Fibroblast of mammary gland (primary cell): ENCODE measurements around the gene KLF11.
"Not testable (repeated sequence)": the region's sequence is repeated elsewhere in the genome, so short reads cannot be mapped to it uniquely, and the experiment has no call there.

Experiments used
- DNase-seq: peaks from one replicate; pipeline ENCODE4 v3.0.0-alpha.2; 2010; ENCODE audit warnings: low read depth
- H3K4me3 ChIP-seq: 2 replicates; pipeline ENCODE4 v1.5.1; 2011; ENCODE audit warnings: low read depth, mild to moderate bottlenecking, low read length, moderate library complexity; ENCODE audit not compliant: control insufficient read depth
- CTCF ChIP-seq: conservative IDR thresholded peaks from 2 replicates; pipeline ENCODE4 v1.5.1; 2011; ENCODE audit warnings: low read depth, low read length, inconsistent platforms; ENCODE audit not compliant: control insufficient read depth, insufficient read depth

Gene KLF11

GRCh38 chr2:10028407-10028987, 14.9 kb upstream of the KLF11 start:
- no peak for DNase-seq
- no peak overlapping the region for H3K4me3 ChIP-seq
- TF ChIP-seq CTCF: no peak

GRCh38 chr2:10028988-10029874, 14.1 kb upstream of the KLF11 start:
- TF ChIP-seq CTCF: no peak
- DNase-seq: no peak
- H3K4me3 ChIP-seq: no peak overlapping the region

- no peak for DNase-seq
- H3K4me3 ChIP-seq: no peak overlapping the region
- no peak for TF ChIP-seq CTCF
Measured at GRCh38 chr2:10029875-10030223, 13.5 kb upstream of the KLF11 start.

- H3K4me3 ChIP-seq: no peak overlapping the region
- TF ChIP-seq CTCF: no peak
- no peak for DNase-seq
Measured at GRCh38 chr2:10030311-10030736, 13.0 kb upstream of the KLF11 start.

- DNase-seq, H3K4me3 ChIP-seq: not testable (repeated sequence)
Measured at GRCh38 chr2:10030798-10031197, 12.6 kb upstream of the KLF11 start.

- DNase-seq: no peak
- no peak overlapping the region for H3K4me3 ChIP-seq
- no peak for TF ChIP-seq CTCF
Measured at GRCh38 chr2:10031886-10032745, 11.2 kb upstream of the KLF11 start.

- no peak for DNase-seq
- no peak for TF ChIP-seq CTCF
- no peak overlapping the region for H3K4me3 ChIP-seq
Measured at GRCh38 chr2:10032746-10033105, 10.6 kb upstream of the KLF11 start.
